ENCODE measurements around the gene YEATS2. TPM values are rescaled to one million over a fixed set of nuclear protein-coding genes. Genes with fewer than 3 reads are reported as not detected.

YEATS2 gene
- polyA plus RNA-seq, 3 donors: 4.8 to 5.4 (median 5.0) TPM

- no peak overlapping the region for H3K27ac ChIP-seq (ENCODE audit: low read depth, low read length)
- WGBS, 3 donors: 83 to 92% (median 86%) methylated on average over 8 of the region's 8 CpGs
These were observed 102.8 kb downstream of the YEATS2 start for GRCh38 chr3:183800243-183800863.

GRCh38 chr3:183801601-183802000 is 104.0 kb downstream of the YEATS2 start:
- WGBS, 3 donors: 88 to 91% (median 91%) methylated on average over 5 of the region's 5 CpGs
- H3K27ac ChIP-seq (ENCODE audit: low read depth, low read length): no peak overlapping the region

GRCh38 chr3:183802989-183803388 is 105.4 kb downstream of the YEATS2 start:
- WGBS, 3 donors: 73 to 85% (median 80%) methylated on average over 6 of the region's 6 CpGs
- H3K27ac ChIP-seq (ENCODE audit: low read depth, low read length): no peak overlapping the region

- WGBS, 3 donors: 92 to 95% (median 93%) methylated on average over 12 of the region's 12 CpGs
- no peak overlapping the region for H3K27ac ChIP-seq (ENCODE audit: low read depth, low read length)
These were observed 109.7 kb downstream of the YEATS2 start for GRCh38 chr3:183807209-183807728.

GRCh38 chr3:183807881-183808280 is 110.3 kb downstream of the YEATS2 start:
- 94 to 98% (median 95%) methylated on average over 12 of the region's 12 CpGs for WGBS, 3 donors
- no peak overlapping the region for H3K27ac ChIP-seq (ENCODE audit: low read depth, low read length)

- no peak overlapping the region for H3K27ac ChIP-seq (ENCODE audit: low read depth, low read length)
- WGBS, 3 donors: 96% methylated on average over 11 of the region's 11 CpGs
These were observed 110.8 kb downstream of the YEATS2 start for GRCh38 chr3:183808355-183808754.

- H3K27ac ChIP-seq (ENCODE audit: low read depth, low read length): no peak overlapping the region
- WGBS, 3 donors: 42 to 90% (median 83%) methylated on average over 5 of the region's 5 CpGs
These were observed 111.7 kb downstream of the YEATS2 start for GRCh38 chr3:183809270-183809669.

- no peak overlapping the region for H3K27ac ChIP-seq (ENCODE audit: low read depth, low read length)
- WGBS, 3 donors: 57 to 92% (median 90%) methylated on average over 24 of the region's 24 CpGs
These were observed 113.3 kb downstream of the YEATS2 start for GRCh38 chr3:183810643-183811594.

- WGBS, 3 donors: 88 to 95% (median 94%) methylated on average over 11 of the region's 11 CpGs
- H3K27ac ChIP-seq (ENCODE audit: low read depth, low read length): no peak overlapping the region
These were observed 114.0 kb downstream of the YEATS2 start for GRCh38 chr3:183811638-183812037.

GRCh38 chr3:183812761-183813445 is 115.3 kb downstream of the YEATS2 start:
- no peak overlapping the region for H3K27ac ChIP-seq (ENCODE audit: low read depth, low read length)
- WGBS, 3 donors: 81 to 82% (median 81%) methylated on average over 8 of the region's 8 CpGs

- 96 to 100% (median 96%) methylated on average over 1 of the region's 1 CpG for WGBS, 3 donors
- no peak overlapping the region for H3K27ac ChIP-seq (ENCODE audit: low read depth, low read length)
These were observed 116.6 kb downstream of the YEATS2 start for GRCh38 chr3:183814240-183814639.

- 71 to 81% (median 75%) methylated on average over 9 of the region's 9 CpGs for WGBS, 3 donors
- H3K27ac ChIP-seq (ENCODE audit: low read depth, low read length): no peak overlapping the region
These were observed 118.0 kb downstream of the YEATS2 start for GRCh38 chr3:183815563-183815940.

GRCh38 chr3:183815951-183816475 is 118.4 kb downstream of the YEATS2 start:
- WGBS, 3 donors: 76 to 83% (median 82%) methylated on average over 12 of the region's 12 CpGs
- no peak overlapping the region for H3K27ac ChIP-seq (ENCODE audit: low read depth, low read length)

GRCh38 chr3:183816681-183817510 is 119.3 kb downstream of the YEATS2 start:
- H3K27ac ChIP-seq (ENCODE audit: low read depth, low read length): no peak overlapping the region
- WGBS, 3 donors: 85 to 88% (median 86%) methylated on average over 20 of the region's 20 CpGs

GRCh38 chr3:183817639-183818038 is 120.0 kb downstream of the YEATS2 start:
- WGBS, 3 donors: 92 to 95% (median 93%) methylated on average over 9 of the region's 9 CpGs
- no peak overlapping the region for H3K27ac ChIP-seq (ENCODE audit: low read depth, low read length)

GRCh38 chr3:183818041-183818620 is 120.5 kb downstream of the YEATS2 start:
- 81 to 90% (median 82%) methylated on average over 14 of the region's 14 CpGs for WGBS, 3 donors
- H3K27ac ChIP-seq (ENCODE audit: low read depth, low read length): no peak overlapping the region
